ENCODE measurements around the gene ULK2. TPM values are rescaled to one million over a fixed set of nuclear protein-coding genes. Genes with fewer than 3 reads are reported as not detected.
A peak's percentile ranks its signal among the peaks of the same experiment; 100 is the strongest.

The ULK2 gene
- total and polyA plus RNA-seq, 8 donors: 0.29 to 254 (median 9.1) TPM

GRCh38 chr17:19830061-19830460 lies 37.7 kb downstream of the ULK2 start:
- Histone ChIP-seq H3K4me1 (no peaks in the 10 kb centered on the region), H3K4me3 (no peak overlapping the region), H3K27ac (no peak overlapping the region), H3K9me3 (no peaks in the 10 kb centered on the region), H3K36me3 (peaks cover 4 to 85% (median 55%) of the 10 kb centered on the region in 4 donors), H3K27me3 (no peaks in the 10 kb centered on the region)
- TF ChIP-seq POLR2A (IDR thresholded peaks at IDR 0.05): no peak
- TF ChIP-seq EP300 (IDR thresholded peaks at IDR 0.05): no peak
- no peak for TF ChIP-seq POLR2AphosphoS5 (IDR thresholded peaks at IDR 0.05)
- TF ChIP-seq CTCF (IDR thresholded peaks at IDR 0.05): no peak
- no peak for DNase-seq
- 92 to 100% (median 96%) methylated on average over 2 of the region's 2 CpGs for WGBS, 5 donors
- intact Hi-C loops (cut with DNase I; ENCODE audit: low total_unique reads): no loop called here

- intact Hi-C loops (cut with DNase I; ENCODE audit: low total_unique reads): no loop called here
- Histone ChIP-seq H3K4me1 (no peaks in the 10 kb centered on the region), H3K36me3 (peaks cover 20 to 82% (median 69%) of the 10 kb centered on the region in 4 donors), H3K27ac (no peak overlapping the region), H3K9me3 (no peaks in the 10 kb centered on the region), H3K27me3 (no peaks in the 10 kb centered on the region), H3K4me3 (no peak overlapping the region)
- no peak for TF ChIP-seq POLR2AphosphoS5 (IDR thresholded peaks at IDR 0.05)
- no peak for TF ChIP-seq CTCF (IDR thresholded peaks at IDR 0.05)
- TF ChIP-seq EP300 (IDR thresholded peaks at IDR 0.05): no peak
- no peak for TF ChIP-seq POLR2A (IDR thresholded peaks at IDR 0.05)
- DNase-seq: peak in 1 of 2 donors; percentile 11
- WGBS, 5 donors: 72 to 90% (median 82%) methylated on average over 3 of the region's 3 CpGs
Observed at GRCh38 chr17:19812407-19812806, 55.3 kb downstream of the ULK2 start.

GRCh38 chr17:19805006-19805405 lies 62.7 kb downstream of the ULK2 start:
- no peak for TF ChIP-seq CTCF (IDR thresholded peaks at IDR 0.05)
- TF ChIP-seq POLR2A (IDR thresholded peaks at IDR 0.05): no peak
- no peak for TF ChIP-seq EP300 (IDR thresholded peaks at IDR 0.05)
- TF ChIP-seq POLR2AphosphoS5 (IDR thresholded peaks at IDR 0.05): no peak
- no peaks in the 10 kb centered on the region for H3K9me3 ChIP-seq
- intact Hi-C loops (cut with DNase I; ENCODE audit: low total_unique reads): no loop called here
- DNase-seq: no peak
- H3K36me3 ChIP-seq: peaks cover 33 to 80% (median 72%) of the 10 kb centered on the region in 4 donors
- H3K4me3 ChIP-seq: no peak overlapping the region
- 70 to 91% (median 76%) methylated on average over 2 of the region's 2 CpGs for WGBS, 5 donors
- no peaks in the 10 kb centered on the region for H3K27me3 ChIP-seq
- no peak overlapping the region for H3K27ac ChIP-seq
- H3K4me1 ChIP-seq: no peaks in the 10 kb centered on the region

GRCh38 chr17:19800571-19800970 lies 67.2 kb downstream of the ULK2 start:
- Histone ChIP-seq H3K4me3 (no peak overlapping the region), H3K4me1 (no peaks in the 10 kb centered on the region), H3K27ac (no peak overlapping the region), H3K36me3 (peaks cover 46 to 91% (median 81%) of the 10 kb centered on the region in 4 donors), H3K27me3 (no peaks in the 10 kb centered on the region), H3K9me3 (peaks cover 0 to 18% (median 16%) of the 10 kb centered on the region in 4 donors)
- intact Hi-C loops (cut with DNase I; ENCODE audit: low total_unique reads): no loop called here
- TF ChIP-seq POLR2A (IDR thresholded peaks at IDR 0.05) (no peak), EP300 (IDR thresholded peaks at IDR 0.05) (no peak), CTCF (IDR thresholded peaks at IDR 0.05) (no peak), POLR2AphosphoS5 (IDR thresholded peaks at IDR 0.05) (no peak)
- DNase-seq: no peak
- 69 to 95% (median 83%) methylated on average over 1 of the region's 1 CpG for WGBS, 5 donors
